ENCODE data around the gene FAH. TPM values are rescaled to one million over a fixed set of nuclear protein-coding genes. Genes with fewer than 3 reads are reported as not detected.

FAH gene
- total and polyA plus RNA-seq, 4 donors: 13.5 to 23.9 (median 20.2) TPM

GRCh38 chr15:80199869-80200268 lies 47.1 kb downstream of the FAH start:
- Histone ChIP-seq H3K27me3 (ENCODE audit: control insufficient read depth, insufficient read depth, low read length) (no peaks in the 10 kb centered on the region), H3K9me3 (ENCODE audit: control insufficient read depth, insufficient read depth, low read length) (no peaks in the 10 kb centered on the region), H3K27ac (ENCODE audit: low read depth, low read length) (no peak overlapping the region), H3K36me3 (ENCODE audit: control insufficient read depth, insufficient read depth, low read length) (peaks cover 22% of the 10 kb centered on the region), H3K4me3 (ENCODE audit: low read depth, low read length) (no peak overlapping the region), H3K4me1 (ENCODE audit: control insufficient read depth, insufficient read depth, low read length) (no peaks in the 10 kb centered on the region)
- no peak for DNase-seq (ENCODE audit: low read depth in 4 of 6, low spot score in 6 of 6)
- WGBS (ENCODE audit: insufficient coverage): 84% methylated on average over 3 of the region's 3 CpGs

GRCh38 chr15:80201256-80202015 lies 48.6 kb downstream of the FAH start:
- WGBS (ENCODE audit: insufficient coverage): 91% methylated on average over 22 of the region's 26 CpGs
- H3K4me3 ChIP-seq (ENCODE audit: low read depth, low read length): no peak overlapping the region
- H3K27ac ChIP-seq (ENCODE audit: low read depth, low read length): no peak overlapping the region

GRCh38 chr15:80202016-80202315 lies 49.2 kb downstream of the FAH start:
- no peaks in the 10 kb centered on the region for H3K27me3 ChIP-seq (ENCODE audit: control insufficient read depth, insufficient read depth, low read length)
- peaks cover 22% of the 10 kb centered on the region for H3K36me3 ChIP-seq (ENCODE audit: control insufficient read depth, insufficient read depth, low read length)
- H3K27ac ChIP-seq (ENCODE audit: low read depth, low read length): no peak overlapping the region
- DNase-seq (ENCODE audit: low read depth in 4 of 6, low spot score in 6 of 6): no peak
- no peaks in the 10 kb centered on the region for H3K4me1 ChIP-seq (ENCODE audit: control insufficient read depth, insufficient read depth, low read length)
- WGBS (ENCODE audit: insufficient coverage): 100% methylated on average over 2 of the region's 2 CpGs
- no peaks in the 10 kb centered on the region for H3K9me3 ChIP-seq (ENCODE audit: control insufficient read depth, insufficient read depth, low read length)
- H3K4me3 ChIP-seq (ENCODE audit: low read depth, low read length): no peak overlapping the region

More at GRCh38 chr15:80201256-80202015, 48.6 kb downstream of the FAH start:
- Histone ChIP-seq H3K9me3 (ENCODE audit: control insufficient read depth, insufficient read depth, low read length) (no peaks in the 10 kb centered on the region), H3K4me1 (ENCODE audit: control insufficient read depth, insufficient read depth, low read length) (no peaks in the 10 kb centered on the region), H3K27me3 (ENCODE audit: control insufficient read depth, insufficient read depth, low read length) (no peaks in the 10 kb centered on the region), H3K36me3 (ENCODE audit: control insufficient read depth, insufficient read depth, low read length) (peaks cover 22% of the 10 kb centered on the region)
- DNase-seq (ENCODE audit: low read depth in 4 of 6, low spot score in 6 of 6): no peak

GRCh38 chr15:80202641-80203360 lies 50.0 kb downstream of the FAH start:
- Histone ChIP-seq H3K27ac (ENCODE audit: low read depth, low read length) (no peak overlapping the region), H3K9me3 (ENCODE audit: control insufficient read depth, insufficient read depth, low read length) (no peaks in the 10 kb centered on the region), H3K4me1 (ENCODE audit: control insufficient read depth, insufficient read depth, low read length) (no peaks in the 10 kb centered on the region), H3K27me3 (ENCODE audit: control insufficient read depth, insufficient read depth, low read length) (no peaks in the 10 kb centered on the region), H3K4me3 (ENCODE audit: low read depth, low read length) (no peak overlapping the region), H3K36me3 (ENCODE audit: control insufficient read depth, insufficient read depth, low read length) (peaks cover 22% of the 10 kb centered on the region)
- DNase-seq (ENCODE audit: low read depth in 4 of 6, low spot score in 6 of 6): no peak
- WGBS (ENCODE audit: insufficient coverage): 61% methylated on average over 4 of the region's 9 CpGs

- Histone ChIP-seq H3K36me3 (ENCODE audit: control insufficient read depth, insufficient read depth, low read length) (peaks cover 22% of the 10 kb centered on the region), H3K27me3 (ENCODE audit: control insufficient read depth, insufficient read depth, low read length) (no peaks in the 10 kb centered on the region), H3K9me3 (ENCODE audit: control insufficient read depth, insufficient read depth, low read length) (no peaks in the 10 kb centered on the region), H3K4me1 (ENCODE audit: control insufficient read depth, insufficient read depth, low read length) (no peaks in the 10 kb centered on the region), H3K27ac (ENCODE audit: low read depth, low read length) (no peak overlapping the region), H3K4me3 (ENCODE audit: low read depth, low read length) (no peak overlapping the region)
- 84% methylated on average over 9 of the region's 10 CpGs for WGBS (ENCODE audit: insufficient coverage)
- DNase-seq (ENCODE audit: low read depth in 4 of 6, low spot score in 6 of 6): no peak
Measured at GRCh38 chr15:80203361-80203885, 50.6 kb downstream of the FAH start.

GRCh38 chr15:80204231-80204630 lies 51.4 kb downstream of the FAH start:
- Histone ChIP-seq H3K27ac (ENCODE audit: low read depth, low read length) (no peak overlapping the region), H3K4me3 (ENCODE audit: low read depth, low read length) (no peak overlapping the region), H3K36me3 (ENCODE audit: control insufficient read depth, insufficient read depth, low read length) (peaks cover 22% of the 10 kb centered on the region), H3K27me3 (ENCODE audit: control insufficient read depth, insufficient read depth, low read length) (no peaks in the 10 kb centered on the region), H3K9me3 (ENCODE audit: control insufficient read depth, insufficient read depth, low read length) (no peaks in the 10 kb centered on the region), H3K4me1 (ENCODE audit: control insufficient read depth, insufficient read depth, low read length) (peaks cover 2% of the 10 kb centered on the region)
- DNase-seq (ENCODE audit: low read depth in 4 of 6, low spot score in 6 of 6): no peak
- no CpG with 5 or more reads among the region's 4 CpGs for WGBS (ENCODE audit: insufficient coverage)

- Histone ChIP-seq H3K4me1 (ENCODE audit: control insufficient read depth, insufficient read depth, low read length) (peaks cover 3% of the 10 kb centered on the region), H3K36me3 (ENCODE audit: control insufficient read depth, insufficient read depth, low read length) (peaks cover 6% of the 10 kb centered on the region), H3K27ac (ENCODE audit: low read depth, low read length) (no peak overlapping the region), H3K9me3 (ENCODE audit: control insufficient read depth, insufficient read depth, low read length) (no peaks in the 10 kb centered on the region), H3K4me3 (ENCODE audit: low read depth, low read length) (no peak overlapping the region), H3K27me3 (ENCODE audit: control insufficient read depth, insufficient read depth, low read length) (no peaks in the 10 kb centered on the region)
- no CpG with 5 or more reads among the region's 3 CpGs for WGBS (ENCODE audit: insufficient coverage)
- no peak for DNase-seq (ENCODE audit: low read depth in 4 of 6, low spot score in 6 of 6)
Measured at GRCh38 chr15:80207887-80208286, 55.1 kb downstream of the FAH start.

- WGBS (ENCODE audit: insufficient coverage): 88% methylated on average over 8 of the region's 11 CpGs
- peaks cover 3% of the 10 kb centered on the region for H3K4me1 ChIP-seq (ENCODE audit: control insufficient read depth, insufficient read depth, low read length)
- H3K9me3 ChIP-seq (ENCODE audit: control insufficient read depth, insufficient read depth, low read length): no peaks in the 10 kb centered on the region
- H3K27me3 ChIP-seq (ENCODE audit: control insufficient read depth, insufficient read depth, low read length): no peaks in the 10 kb centered on the region
- H3K27ac ChIP-seq (ENCODE audit: low read depth, low read length): no peak overlapping the region
- DNase-seq (ENCODE audit: low read depth in 4 of 6, low spot score in 6 of 6): no peak
- H3K36me3 ChIP-seq (ENCODE audit: control insufficient read depth, insufficient read depth, low read length): no peaks in the 10 kb centered on the region
- H3K4me3 ChIP-seq (ENCODE audit: low read depth, low read length): no peak overlapping the region
Measured at GRCh38 chr15:80208758-80209734, 56.2 kb downstream of the FAH start.

All from spinal cord (tissue), 10 donors.